HG03280 (cell line): Measurements from ENCODE around the gene MYH13.

ENCODE experiments used
- ATAC-seq: cut with Tn5 transposase; IDR thresholded peaks from one replicate; pipeline ENCODE4 v1.9.1; 2021; ENCODE audit warnings: mild to moderate bottlenecking, moderate library complexity; ENCODE audit not compliant: unreplicated experiment

MYH13 gene

GRCh38 chr17:10262451-10262850 lies 110.4 kb downstream of the MYH13 start:
- ATAC-seq = no peak

GRCh38 chr17:10261098-10261497 lies 111.7 kb downstream of the MYH13 start:
- no peak for ATAC-seq

GRCh38 chr17:10251212-10251948 lies 121.4 kb downstream of the MYH13 start:
- ATAC-seq = peak; percentile 58
